HG03571 (cell line): ENCODE results near the gene CACNA1E.

ENCODE experiments used
- ATAC-seq: cut with Tn5 transposase; IDR thresholded peaks from one replicate; pipeline ENCODE4 v1.9.1; 2021; ENCODE audit not compliant: unreplicated experiment

Gene CACNA1E

GRCh38 chr1:181482521-181483284 lies 614 bp upstream of the CACNA1E start:
- peak; percentile 61 for ATAC-seq

- no peak for ATAC-seq
Observed at GRCh38 chr1:181484821-181485220, 1.5 kb downstream of the CACNA1E start.

- ATAC-seq = peak; percentile 57
Observed at GRCh38 chr1:181485287-181486097, 2.2 kb downstream of the CACNA1E start.

- no peak for ATAC-seq
Observed at GRCh38 chr1:181486098-181486420, 2.7 kb downstream of the CACNA1E start.

- ATAC-seq = no peak
Observed at GRCh38 chr1:181488866-181489265, 5.5 kb downstream of the CACNA1E start.

GRCh38 chr1:181490276-181490675 lies 7.0 kb downstream of the CACNA1E start:
- no peak for ATAC-seq

- ATAC-seq = no peak
Observed at GRCh38 chr1:181490740-181491712, 7.7 kb downstream of the CACNA1E start.

- no peak for ATAC-seq
Observed at GRCh38 chr1:181493166-181493565, 9.8 kb downstream of the CACNA1E start.

- no peak for ATAC-seq
Observed at GRCh38 chr1:181493885-181494284, 10.6 kb downstream of the CACNA1E start.

- ATAC-seq = no peak
Observed at GRCh38 chr1:181496759-181497158, 13.4 kb downstream of the CACNA1E start.

- ATAC-seq = no peak
Observed at GRCh38 chr1:181497870-181498269, 14.6 kb downstream of the CACNA1E start.

GRCh38 chr1:181499825-181500224 lies 16.5 kb downstream of the CACNA1E start:
- no peak for ATAC-seq

GRCh38 chr1:181500636-181501035 lies 17.3 kb downstream of the CACNA1E start:
- no peak for ATAC-seq

- ATAC-seq = no peak
Observed at GRCh38 chr1:181501612-181502011, 18.3 kb downstream of the CACNA1E start.

GRCh38 chr1:181503171-181503810 lies 20.0 kb downstream of the CACNA1E start:
- ATAC-seq = no peak

- ATAC-seq = peak; percentile 49
Observed at GRCh38 chr1:181504399-181504842, 21.1 kb downstream of the CACNA1E start.

- no peak for ATAC-seq
Observed at GRCh38 chr1:181506563-181507353, 23.4 kb downstream of the CACNA1E start.

- ATAC-seq = peak; percentile 30
Observed at GRCh38 chr1:181508486-181509165, 25.3 kb downstream of the CACNA1E start.

GRCh38 chr1:181513786-181514297 lies 30.5 kb downstream of the CACNA1E start:
- ATAC-seq = no peak
